Activated CD8-positive, alpha-beta memory T cell treated with anti-CD3 and anti-CD28 coated beads for 48 hours (primary cell): ENCODE data around the gene MGAT4B.

ENCODE experiments used
- DNase-seq, 3 experiments: peaks; one replicate each; pipeline ENCODE4 v3.0.0-alpha.2; 2020; ENCODE audit warnings: low read depth in 2 of 3, low spot score in 2 of 3

Gene MGAT4B

DNA sequence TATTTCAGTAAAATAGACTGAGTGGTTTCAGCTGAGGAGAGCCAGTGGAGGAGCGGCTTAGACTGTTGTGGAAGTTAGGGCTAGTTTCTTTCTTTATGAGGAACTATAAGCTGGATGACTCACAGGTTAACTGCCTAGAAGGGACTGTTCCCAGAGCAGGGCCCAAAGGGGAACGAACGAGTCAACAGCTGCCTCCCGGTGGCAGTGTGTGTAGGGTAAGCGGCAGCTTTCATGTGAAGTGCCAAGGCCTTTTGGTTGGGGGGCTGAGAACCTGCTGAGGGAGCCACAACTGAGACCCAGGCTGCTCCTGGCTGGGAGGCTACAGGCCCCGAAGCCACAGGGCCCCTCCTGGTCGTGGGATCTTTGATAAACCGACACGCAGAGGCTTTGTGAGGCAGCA lies 21.0 kb upstream of the MGAT4B start:
- no peak for DNase-seq

- DNase-seq: no peak
Observed at GRCh38 chr5:179825655-179826182, 19.1 kb upstream of the MGAT4B start.

GRCh38 chr5:179824745-179825112 lies 18.1 kb upstream of the MGAT4B start:
- DNase-seq: no peak

GRCh38 chr5:179823937-179824744 lies 17.5 kb upstream of the MGAT4B start:
- DNase-seq: no peak

DNA sequence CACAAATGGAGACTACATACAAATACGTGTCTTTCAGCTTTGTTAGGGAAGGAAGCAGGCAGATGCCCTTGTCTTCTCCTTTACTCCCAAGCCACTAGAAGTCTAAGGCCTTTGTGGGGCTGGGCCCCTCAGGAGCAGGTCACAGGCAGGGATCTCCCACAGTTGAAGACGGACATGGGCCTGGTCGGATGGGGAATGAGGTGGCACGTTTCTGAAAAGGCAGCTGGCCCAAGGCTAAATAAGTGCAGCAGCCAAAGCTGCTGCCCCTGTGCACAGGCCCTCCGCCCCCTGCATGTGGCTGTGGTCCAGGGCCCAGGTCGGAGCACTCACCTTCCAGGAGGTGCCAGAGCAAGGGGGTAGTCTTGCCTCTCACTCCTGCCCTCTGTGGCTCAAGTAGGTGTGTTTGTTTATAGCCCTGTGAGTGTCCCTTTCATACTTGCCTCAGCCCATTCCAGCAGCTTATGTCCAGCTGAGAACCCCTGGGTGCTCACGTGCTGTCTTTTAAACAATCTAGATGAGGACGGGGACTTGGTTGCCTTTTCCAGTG lies 15.9 kb upstream of the MGAT4B start:
- no peak for DNase-seq

GRCh38 chr5:179822059-179822432 lies 15.4 kb upstream of the MGAT4B start:
- DNase-seq: no peak

DNA sequence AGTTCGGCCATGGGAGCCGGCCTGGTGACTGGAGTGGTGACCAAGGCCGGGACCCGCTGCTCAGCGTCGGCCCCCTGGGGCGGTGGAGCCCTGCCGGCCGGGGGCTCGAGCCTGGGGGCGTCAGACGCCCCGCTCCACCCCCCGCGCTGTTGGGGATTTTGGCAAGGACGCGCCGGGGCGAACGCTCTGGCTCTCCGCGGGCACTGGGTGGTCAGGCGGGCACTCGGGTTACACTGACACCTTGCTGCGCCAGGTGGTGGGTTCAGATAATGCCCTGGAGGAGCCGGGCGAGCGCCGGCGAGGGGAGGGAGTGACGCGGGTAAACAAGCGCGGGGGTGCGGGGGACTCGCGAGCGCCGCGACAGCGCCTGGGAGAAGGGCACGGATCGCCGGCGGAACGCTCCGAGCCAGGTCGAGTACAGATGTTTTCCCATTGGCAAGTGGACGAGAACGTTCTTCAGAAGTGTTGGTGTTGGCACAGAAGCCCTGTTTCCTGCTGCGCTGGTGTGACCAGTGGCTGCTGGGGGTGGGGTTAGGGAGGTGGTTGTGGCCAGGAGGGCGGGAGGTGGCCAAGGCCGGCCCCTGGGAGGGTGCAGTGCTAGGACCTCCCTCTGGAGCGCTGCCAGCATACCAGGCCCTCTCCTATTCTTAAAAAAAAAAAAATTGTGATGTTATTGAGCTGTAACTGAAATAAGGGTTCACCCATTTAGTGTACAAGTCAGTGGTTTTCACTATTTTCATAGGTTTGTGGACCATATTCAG lies 14.8 kb upstream of the MGAT4B start:
- DNase-seq: peak in 2 of 3 experiments; percentile 57 to 66

GRCh38 chr5:179820483-179821297 lies 14.0 kb upstream of the MGAT4B start, which contains the start of gene SQSTM1:
Gene SQSTM1, plus strand, starts transcription at chr5:179820905. Its CDS starts 32 bp downstream, at chr5:179820937.
- peak in 2 of 3 experiments; percentile 63 to 70 for DNase-seq

- no peak for DNase-seq
Observed at GRCh38 chr5:179820127-179820482, 13.4 kb upstream of the MGAT4B start.

DNA sequence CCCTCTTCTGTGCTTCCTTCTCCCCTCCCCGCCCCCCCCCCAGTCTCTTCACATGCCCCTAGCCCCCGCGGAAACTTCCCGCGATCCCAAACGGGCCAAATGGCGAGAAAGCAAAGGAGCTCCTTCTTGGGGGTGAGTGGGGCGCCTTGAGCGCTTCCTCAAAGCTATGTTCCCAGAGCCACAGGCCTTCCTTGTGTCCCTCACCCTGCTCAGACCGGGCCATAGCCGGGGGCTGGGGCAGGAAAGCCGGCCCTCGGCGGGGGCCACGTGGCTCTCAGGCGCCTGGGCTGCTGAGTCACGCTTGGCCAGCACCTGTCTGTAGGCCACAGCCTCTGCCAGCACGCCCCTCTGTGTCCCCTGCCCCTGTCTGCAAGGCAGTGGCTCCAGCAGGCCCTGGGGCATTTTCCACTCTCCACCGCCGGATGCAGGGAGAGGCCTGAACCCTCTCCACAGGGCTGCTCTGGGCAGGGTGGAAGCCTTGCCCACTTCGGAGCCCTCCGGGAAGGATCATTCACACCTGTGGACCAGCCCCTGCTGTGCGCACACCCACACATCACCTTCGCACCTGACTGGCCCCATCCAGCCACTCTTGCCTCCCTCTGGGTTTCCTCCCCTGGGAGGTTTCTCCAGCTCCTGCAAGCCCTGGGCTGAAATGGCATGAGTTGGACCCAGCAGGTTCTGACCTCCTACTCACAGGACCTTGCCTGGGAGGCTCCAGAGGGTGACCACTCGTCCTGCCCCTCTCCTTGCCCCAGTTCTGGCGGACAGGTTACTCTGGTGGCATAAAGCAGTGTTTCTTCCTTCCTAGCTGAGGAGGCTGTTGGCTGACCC lies 12.8 kb upstream of the MGAT4B start:
- DNase-seq: no peak

- peak in 2 of 3 experiments; percentile 64 to 84 for DNase-seq
Observed at GRCh38 chr5:179818746-179819295, 12.2 kb upstream of the MGAT4B start.

- DNase-seq: no peak
Observed at GRCh38 chr5:179817890-179818745, 11.5 kb upstream of the MGAT4B start.

DNA sequence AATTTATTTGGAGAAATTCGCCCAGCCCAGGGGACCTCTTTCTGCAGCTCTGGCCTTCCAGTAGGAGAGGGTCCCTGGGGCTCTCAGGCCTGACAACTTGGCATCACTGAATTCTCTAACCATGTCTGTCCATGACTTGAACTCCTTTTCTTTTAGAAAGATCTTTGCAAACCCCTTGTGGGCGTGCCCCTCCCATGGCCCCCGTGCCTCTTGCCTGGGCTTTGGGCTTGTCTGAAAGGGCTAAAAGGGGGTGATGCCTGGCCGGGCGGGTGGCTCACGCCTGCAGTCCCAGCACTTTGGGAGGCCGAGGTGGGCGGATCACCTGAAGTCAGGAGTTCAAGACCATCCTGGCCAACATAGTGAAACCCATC lies 10.8 kb upstream of the MGAT4B start:
- no peak for DNase-seq

- no peak for DNase-seq
Observed at GRCh38 chr5:179816796-179817469, 10.3 kb upstream of the MGAT4B start.

DNA sequence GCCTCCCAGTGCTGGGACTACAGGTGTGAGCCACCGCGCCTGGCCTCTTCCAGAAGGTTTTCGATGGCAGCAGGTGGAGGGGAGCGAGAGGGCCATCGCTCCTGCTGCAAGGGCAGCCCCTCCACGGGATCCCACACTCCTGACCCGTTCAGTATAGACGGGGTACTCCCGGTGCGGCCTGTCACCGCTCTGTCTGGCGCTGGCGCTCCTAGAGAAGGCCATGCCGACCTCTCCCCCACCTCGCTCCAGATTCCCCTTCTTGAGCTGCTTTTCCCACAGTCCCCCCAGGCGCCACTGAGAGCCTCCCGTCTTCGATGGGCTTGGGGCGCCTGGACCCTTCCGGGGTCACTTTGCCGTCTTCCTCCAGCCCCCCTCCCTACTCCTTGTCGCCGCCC lies 9.7 kb upstream of the MGAT4B start:
- no peak for DNase-seq

DNA sequence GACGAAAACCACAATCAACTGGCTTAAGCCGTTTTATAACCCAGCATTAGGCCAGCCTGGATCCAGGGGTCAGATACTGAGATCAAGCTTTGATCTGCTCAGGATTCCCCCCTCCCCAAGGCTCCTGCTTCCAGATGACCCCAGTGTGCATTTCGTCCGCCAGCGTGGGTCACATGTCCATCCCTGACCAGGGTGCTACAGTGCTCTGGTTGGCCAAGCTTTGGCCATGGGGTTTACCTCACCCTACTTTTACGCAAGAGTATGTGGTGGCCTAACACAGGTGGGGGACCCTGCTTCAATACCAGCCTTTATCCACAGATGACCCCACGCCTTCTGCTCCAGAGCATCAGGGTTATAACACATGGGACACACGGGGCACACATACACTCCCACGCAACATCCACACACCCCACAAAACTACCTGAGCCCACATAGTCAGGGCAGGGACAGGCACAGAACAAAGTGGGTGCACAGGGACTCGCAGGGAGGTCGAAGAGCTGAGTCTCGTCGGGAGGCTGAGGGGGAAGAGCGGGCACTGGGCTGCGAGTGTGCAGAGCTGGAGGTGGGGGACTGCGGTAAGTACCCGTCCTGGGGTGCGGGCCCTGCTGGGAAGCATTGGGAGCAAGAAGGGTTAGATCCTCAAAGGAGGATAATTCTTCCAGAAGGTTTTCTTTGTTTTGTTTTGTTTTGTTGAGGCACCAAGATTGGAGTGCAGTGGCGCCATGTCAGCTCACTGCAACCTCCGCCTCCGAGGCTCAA lies 9.0 kb upstream of the MGAT4B start:
- no peak for DNase-seq

DNA sequence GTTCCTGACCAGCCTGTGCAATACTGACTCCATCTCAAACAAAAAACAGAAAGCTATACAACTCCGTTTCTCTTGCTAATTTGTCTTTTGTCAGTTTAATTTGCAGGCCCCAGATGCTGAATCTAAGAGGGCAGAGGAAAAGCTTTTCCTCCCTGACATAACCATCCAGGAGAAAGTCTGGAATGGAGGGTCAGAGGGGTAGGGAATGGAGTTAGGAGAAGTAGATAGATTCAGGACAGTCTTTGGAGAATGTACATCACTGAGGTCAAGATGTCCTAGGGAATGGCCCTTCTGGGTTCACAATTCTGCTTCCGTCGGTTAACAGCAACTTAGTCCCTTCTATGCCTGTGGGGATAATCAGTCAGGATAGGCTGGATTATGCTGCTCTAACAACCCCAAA lies 7.4 kb upstream of the MGAT4B start:
- DNase-seq: no peak
